ENCODE data around the gene CELA3A.
A peak's percentile ranks its signal among the peaks of the same experiment; 100 is the strongest.
"Not testable (repeated sequence)": the region's sequence is repeated elsewhere in the genome, so short reads cannot be mapped to it uniquely, and the experiment has no call there.

The CELA3A gene

GRCh38 chr1:21982122-21982521, 19.3 kb upstream of the CELA3A start:
- DNase-seq = not testable (repeated sequence)

- not testable (repeated sequence) for DNase-seq
Observed at GRCh38 chr1:21983539-21983938, 17.9 kb upstream of the CELA3A start.

GRCh38 chr1:21985893-21986292, 15.6 kb upstream of the CELA3A start:
- DNase-seq = not testable (repeated sequence)

GRCh38 chr1:21986386-21986785, 15.1 kb upstream of the CELA3A start:
- DNase-seq = not testable (repeated sequence)

- not testable (repeated sequence) for DNase-seq
Observed at GRCh38 chr1:21989672-21990393, 11.6 kb upstream of the CELA3A start.

- not testable (repeated sequence) for DNase-seq
Observed at GRCh38 chr1:21992186-21992585, 9.3 kb upstream of the CELA3A start.

GRCh38 chr1:21994716-21995115, 6.7 kb upstream of the CELA3A start:
- DNase-seq = not testable (repeated sequence)

GRCh38 chr1:21996663-21996970, 4.8 kb upstream of the CELA3A start:
- not testable (repeated sequence) for DNase-seq

GRCh38 chr1:21997891-21998623, 3.4 kb upstream of the CELA3A start:
- DNase-seq = not testable (repeated sequence)

- not testable (repeated sequence) for DNase-seq
Observed at GRCh38 chr1:21998624-21999294, 2.7 kb upstream of the CELA3A start.

- DNase-seq = not testable (repeated sequence)
Observed at GRCh38 chr1:21999645-22000044, 1.8 kb upstream of the CELA3A start.

GRCh38 chr1:22002461-22002860, 1.0 kb downstream of the CELA3A start:
- not testable (repeated sequence) for DNase-seq

GRCh38 chr1:22002875-22003274, 1.4 kb downstream of the CELA3A start:
- DNase-seq = not testable (repeated sequence)

GRCh38 chr1:22003959-22004358, 2.5 kb downstream of the CELA3A start:
- DNase-seq = not testable (repeated sequence)

- peak in 3 of 6 experiments; percentile 14 to 21 (median 16) for DNase-seq
Observed at GRCh38 chr1:22005261-22006149, 4.0 kb downstream of the CELA3A start.

GRCh38 chr1:22006736-22007135, 5.3 kb downstream of the CELA3A start:
- DNase-seq = not testable (repeated sequence)

- DNase-seq = not testable (repeated sequence)
Observed at GRCh38 chr1:22007262-22007661, 5.8 kb downstream of the CELA3A start.

- not testable (repeated sequence) for DNase-seq
Observed at GRCh38 chr1:22009566-22009965, 8.1 kb downstream of the CELA3A start.

GRCh38 chr1:22012752-22013151, 11.3 kb downstream of the CELA3A start:
- DNase-seq = not testable (repeated sequence)

GRCh38 chr1:22014575-22015206, 13.2 kb downstream of the CELA3A start:
- DNase-seq = not testable (repeated sequence)

GRCh38 chr1:22018583-22019559, 17.4 kb downstream of the CELA3A start:
- peak; percentile 23 to 76 (median 50) for DNase-seq

Data from stimulated activated naive CD4-positive, alpha-beta T cell (primary cell).